Measurements from ENCODE around the gene ZBTB45. TPM values are rescaled to one million over a fixed set of nuclear protein-coding genes. Genes with fewer than 3 reads are reported as not detected.

ZBTB45 gene
- total and polyA plus RNA-seq, 9 of the 15 experiments (the other 6 are each of a cell fraction or from before 2014, with no cell fraction given): 0.08 to 16.1 (median 1.8) TPM

DNA sequence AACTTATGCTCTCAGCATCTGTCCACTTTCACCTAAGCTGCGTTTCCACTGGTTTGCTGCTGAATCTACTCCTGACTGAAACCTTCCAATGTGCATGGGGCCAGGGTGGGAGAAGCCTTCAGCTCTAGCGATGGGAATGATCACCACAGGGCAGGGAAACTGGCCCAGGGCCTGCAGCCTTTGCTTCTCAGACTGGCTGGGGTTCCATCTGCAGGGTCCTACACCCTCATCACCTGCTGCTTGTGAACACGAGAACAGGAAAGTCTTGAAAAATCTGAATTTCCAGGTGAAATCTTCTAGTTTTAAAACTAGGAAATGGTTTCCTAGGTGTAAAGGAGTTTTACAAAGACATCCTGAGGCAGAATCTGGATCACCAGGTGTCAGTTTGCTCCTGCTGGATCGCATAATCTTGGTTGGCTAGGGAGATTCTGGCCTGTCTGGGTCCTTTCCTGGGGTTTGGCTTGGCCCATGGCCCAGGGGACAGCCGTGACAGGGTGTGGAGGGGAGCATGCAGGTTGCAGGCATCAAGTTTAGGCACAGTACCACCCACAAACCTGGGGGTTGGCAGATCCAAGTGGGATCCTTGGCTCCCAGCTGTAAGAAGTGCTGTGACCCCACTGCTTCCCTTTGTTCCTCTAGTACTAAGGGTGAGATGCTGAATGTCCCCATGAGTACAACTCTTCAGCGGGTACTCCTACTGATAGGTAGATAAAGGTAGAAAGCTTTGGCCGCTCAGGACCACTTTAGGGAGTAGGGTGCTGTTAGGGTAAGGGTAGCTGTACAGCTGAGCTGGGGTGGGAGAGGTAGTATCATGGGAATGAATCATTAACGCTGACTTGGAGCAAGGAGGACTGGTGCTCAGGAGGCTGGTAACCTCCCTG lies 40.6 kb upstream of the ZBTB45 start:
- Histone ChIP-seq H3K79me2 (ENCODE audit: control insufficient read depth, insufficient read depth, low read length) (peaks cover 47% of the 10 kb centered on the region), H3K27me3 (ENCODE audit: control insufficient read depth in 2 of 2, insufficient read depth in 2 of 2, low read length in 2 of 2) (no peaks in the 10 kb centered on the region), H3K9ac (ENCODE audit: insufficient read depth in 1 of 2, low read depth in 2 of 2, low read length in 2 of 2) (peak overlapping the region; percentile 92 to 98), H3K9me3 (replicated peaks; ENCODE audit: control insufficient read depth, insufficient read depth, low read depth, low read length) (no peaks in the 10 kb centered on the region), H2AFZ (ENCODE audit: low read depth, low read length) (peak overlapping the region; percentile 35), H3K36me3 (ENCODE audit: control insufficient read depth, insufficient read depth, low read length) (peaks cover 29% of the 10 kb centered on the region), H3K9me1 (ENCODE audit: control insufficient read depth, insufficient read depth, low read length) (peaks cover 3% of the 10 kb centered on the region), H3K4me2 (ENCODE audit: insufficient read depth, low read length) (peak overlapping the region; percentile 98), H4K20me1 (replicated peaks; ENCODE audit: control insufficient read depth, insufficient read depth, low read length) (no peaks in the 10 kb centered on the region), H3K4me3 (peak overlapping the region; percentile 92), H3K4me1 (replicated peaks in 1 of 2; ENCODE audit: control insufficient read depth in 2 of 2, insufficient read depth in 2 of 2, low read length in 2 of 2) (peaks cover 27 to 59% of the 10 kb centered on the region in 2 experiments), H3K27ac (ENCODE audit: extremely low read depth, low read depth, low read length) (peak overlapping the region; percentile 94)
- CTCF ChIA-PET (ENCODE audit: low intra/inter-chr PET ratio): no interaction called here
- WGBS (ENCODE audit: insufficient coverage, low coverage, missing lambda C conversion rate): 69% methylated on average over 8 of the region's 8 CpGs
- BruUV-seq (replicated peaks): no TSS peak
- no peak for DNase-seq (ENCODE audit: extremely low read depth in 1 of 4, low spot score in 3 of 4)
- POLR2A ChIA-PET: interaction anchor here (1.0 to 2.7 kb wide), 6 partner anchors 8 to 40 kb away, joined by 6 to 24 read pairs (median 8); partner anchors contain the start of genes MZF1, TRIM28 and ZBTB45
- TF ChIP-seq CREB1 (IDR thresholded peaks at IDR 0.05) (no peak), CREB1 (CRISPR knock-in tag; IDR thresholded peaks at IDR 0.05) (no peak), KDM5B (IDR thresholded peaks at IDR 0.05; ENCODE audit: insufficient replicate concordance, low read depth, low read length) (peak; percentile 10), ZSCAN32 (CRISPR knock-in tag; IDR thresholded peaks at IDR 0.05) (no peak), JUN (IDR thresholded peaks at IDR 0.05; ENCODE audit: borderline replicate concordance, low read depth, low read length) (no peak), JUN (CRISPR knock-in tag; IDR thresholded peaks at IDR 0.05; ENCODE audit: borderline replicate concordance) (0 out of 2 replicates have a peak, but pooled peaks have one; percentile 32), BDP1 (IDR thresholded peaks at IDR 0.05; ENCODE audit: insufficient read depth, insufficient read length) (no peak), POLR2AphosphoS2 (IDR thresholded peaks at IDR 0.05; ENCODE audit: low read length) (0 out of 2 replicates have a peak, but pooled peaks have one; percentile 7), SAP30 (IDR thresholded peaks at IDR 0.05; ENCODE audit: borderline replicate concordance, insufficient read depth, low read depth, low read length, poor library complexity, severe bottlenecking) (peak; percentile 11), THRAP3 (IDR thresholded peaks at IDR 0.05; ENCODE audit: borderline replicate concordance) (0 out of 2 replicates have a peak, but pooled peaks have one; percentile 21), ERF (CRISPR knock-in tag; IDR thresholded peaks at IDR 0.05) (no peak), FOXA3 (CRISPR knock-in tag; conservative IDR thresholded peaks at IDR 0.05 in 1 of 2, IDR thresholded peaks at IDR 0.05 in 1 of 2) (peak in 1 of 2 experiments; percentile 64; a peak in 1 of 4 replicates), FOXJ2 (tag; IDR thresholded peaks at IDR 0.05) (no peak), ZNF695 (CRISPR knock-in tag; IDR thresholded peaks at IDR 0.05) (0 out of 2 replicates have a peak, but pooled peaks have one; percentile 33), CCNT2 (IDR thresholded peaks at IDR 0.05; ENCODE audit: borderline replicate concordance, extremely low read depth, insufficient read length, low read depth, low read length) (no peak), TEAD4 (IDR thresholded peaks at IDR 0.05; ENCODE audit: low read length) (0 out of 2 replicates have a peak, but pooled peaks have one; percentile 7), TEAD4 (CRISPR knock-in tag; IDR thresholded peaks at IDR 0.05; ENCODE audit: borderline replicate concordance) (peak; percentile 66), CBFB (CRISPR knock-in tag; IDR thresholded peaks at IDR 0.05) (0 out of 2 replicates have a peak, but pooled peaks have one; percentile 59)
- TF ChIP-seq, protein P1, sequence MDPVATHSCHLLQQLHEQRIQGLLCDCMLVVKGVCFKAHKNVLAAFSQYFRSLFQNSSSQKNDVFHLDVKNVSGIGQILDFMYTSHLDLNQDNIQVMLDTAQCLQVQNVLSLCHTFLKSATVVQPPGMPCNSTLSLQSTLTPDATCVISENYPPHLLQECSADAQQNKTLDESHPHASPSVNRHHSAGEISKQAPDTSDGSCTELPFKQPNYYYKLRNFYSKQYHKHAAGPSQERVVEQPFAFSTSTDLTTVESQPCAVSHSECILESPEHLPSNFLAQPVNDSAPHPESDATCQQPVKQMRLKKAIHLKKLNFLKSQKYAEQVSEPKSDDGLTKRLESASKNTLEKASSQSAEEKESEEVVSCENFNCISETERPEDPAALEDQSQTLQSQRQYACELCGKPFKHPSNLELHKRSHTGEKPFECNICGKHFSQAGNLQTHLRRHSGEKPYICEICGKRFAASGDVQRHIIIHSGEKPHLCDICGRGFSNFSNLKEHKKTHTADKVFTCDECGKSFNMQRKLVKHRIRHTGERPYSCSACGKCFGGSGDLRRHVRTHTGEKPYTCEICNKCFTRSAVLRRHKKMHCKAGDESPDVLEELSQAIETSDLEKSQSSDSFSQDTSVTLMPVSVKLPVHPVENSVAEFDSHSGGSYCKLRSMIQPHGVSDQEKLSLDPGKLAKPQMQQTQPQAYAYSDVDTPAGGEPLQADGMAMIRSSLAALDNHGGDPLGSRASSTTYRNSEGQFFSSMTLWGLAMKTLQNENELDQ (CRISPR knock-in tag; IDR thresholded peaks at IDR 0.05; ENCODE audit: borderline replicate concordance): 0 out of 2 replicates have a peak, but pooled peaks have one; percentile 2
- in situ Hi-C loops (cut with MboI) (no loop called here), intact Hi-C loops (cut with micrococcal nuclease) (no loop called here)
- no peak for ATAC-seq
- FAIRE-seq: no peak

Measured in K562 (cell line).